T-helper 2 cell treated with Interferon-gamma antibody and Interleukin-4, amounts not matched to agents 5 μg/mL and 100 μg/mL, for 36 hours (primary cell): ENCODE results near the gene IRX3.
A peak's percentile ranks its signal among the peaks of the same experiment; 100 is the strongest.

Experiments
- DNase-seq: peaks from one replicate; pipeline ENCODE4 v3.0.0; 2021; ENCODE audit warnings: low spot score
- H3K27ac Mint-ChIP-seq: one replicate; pipeline ENCODE4 v1.8.0; 2021; ENCODE audit warnings: mild to moderate bottlenecking, mixed read lengths
- H3K27me3 Mint-ChIP-seq: one replicate; pipeline ENCODE4 v1.8.0; 2021; ENCODE audit warnings: low read depth, mixed read lengths
- H3K36me3 Mint-ChIP-seq: one replicate; pipeline ENCODE4 v1.8.0; 2021; ENCODE audit warnings: low read depth, mixed read lengths
- H3K4me1 Mint-ChIP-seq: one replicate; pipeline ENCODE4 v1.8.0; 2021; ENCODE audit warnings: low read depth, mixed read lengths
- H3K4me3 Mint-ChIP-seq: one replicate; pipeline ENCODE4 v1.8.0; 2022; ENCODE audit warnings: mild to moderate bottlenecking, moderate library complexity, mixed read lengths
- H3K9me3 Mint-ChIP-seq: one replicate; pipeline ENCODE4 v1.8.0; 2021; ENCODE audit warnings: mixed read lengths

The IRX3 gene

DNA sequence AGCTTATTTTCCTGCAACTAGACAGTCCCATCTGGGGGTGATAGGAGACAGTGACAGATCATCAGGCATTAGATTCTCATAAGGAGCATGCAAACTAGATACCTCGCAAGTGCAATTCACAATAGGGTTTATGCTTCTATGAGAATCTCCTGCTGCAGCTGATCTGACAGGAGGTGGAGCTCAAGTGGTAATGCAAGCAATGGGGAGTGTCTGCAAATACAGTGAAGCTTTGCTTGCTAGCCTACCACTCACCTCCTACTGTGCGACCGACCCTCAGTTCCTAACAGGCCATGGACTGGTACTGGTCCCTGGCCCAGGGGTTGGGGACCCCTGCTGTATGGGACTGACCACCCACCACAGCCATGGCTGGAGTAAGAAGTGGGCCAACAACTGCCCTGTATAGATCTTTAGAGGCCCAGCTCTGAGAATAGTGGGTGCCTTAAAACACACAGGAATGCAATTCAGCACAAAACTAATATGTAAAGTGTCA, 26.0 kb upstream of the IRX3 start:
- H3K27ac Mint-ChIP-seq: no peak overlapping the region
- DNase-seq: no peak
- no peaks in the 10 kb centered on the region for H3K4me1 Mint-ChIP-seq
- H3K9me3 Mint-ChIP-seq: no peaks in the 10 kb centered on the region
- no peak overlapping the region for H3K4me3 Mint-ChIP-seq
- no peaks in the 10 kb centered on the region for H3K36me3 Mint-ChIP-seq
- peaks cover 2% of the 10 kb centered on the region for H3K27me3 Mint-ChIP-seq

DNA sequence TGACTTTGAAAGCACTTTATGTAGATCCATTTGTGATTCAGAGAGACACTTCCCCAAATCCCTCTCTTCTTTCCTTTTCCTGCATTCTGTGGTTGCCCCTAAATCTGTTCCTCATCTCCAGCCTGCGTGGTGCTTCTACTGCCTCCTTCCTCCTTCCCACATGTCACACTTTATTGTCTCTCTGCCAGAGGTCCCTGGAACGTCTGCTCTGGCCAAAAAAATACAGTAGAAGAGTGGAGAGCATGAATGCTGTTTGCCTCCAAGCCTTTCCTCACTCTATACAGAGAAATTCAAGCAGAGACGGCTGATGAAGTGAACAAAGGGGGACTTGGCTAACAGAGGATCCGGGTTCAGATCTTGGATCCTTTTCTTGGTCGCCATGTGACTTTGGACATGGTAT, 22.8 kb upstream of the IRX3 start:
- no peak overlapping the region for H3K4me3 Mint-ChIP-seq
- no peak for DNase-seq
- H3K4me1 Mint-ChIP-seq: no peaks in the 10 kb centered on the region
- no peak overlapping the region for H3K27ac Mint-ChIP-seq
- peaks cover 2% of the 10 kb centered on the region for H3K27me3 Mint-ChIP-seq
- no peaks in the 10 kb centered on the region for H3K36me3 Mint-ChIP-seq
- H3K9me3 Mint-ChIP-seq: no peaks in the 10 kb centered on the region

DNA sequence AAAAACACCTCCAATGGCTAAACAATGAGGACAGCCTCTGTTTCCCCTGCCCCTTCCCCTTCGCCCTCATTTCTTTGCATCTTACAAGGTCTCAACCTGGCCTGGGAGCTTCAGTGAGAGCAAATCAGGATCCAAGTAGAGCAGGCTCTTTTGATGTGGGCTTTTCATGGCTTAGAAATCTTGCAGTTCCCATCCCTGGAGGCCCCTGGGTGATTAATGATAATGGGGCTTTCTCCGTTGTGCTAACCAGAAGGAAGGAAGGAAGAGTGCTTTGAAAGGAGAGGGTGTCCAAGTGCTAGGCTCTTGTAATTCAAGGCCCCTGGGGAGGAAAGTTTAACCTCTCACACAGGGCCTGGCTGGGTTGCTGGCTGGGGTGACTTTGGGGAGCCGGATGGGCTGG, 18.5 kb upstream of the IRX3 start:
- no peak for DNase-seq
- H3K27me3 Mint-ChIP-seq: peaks cover 2% of the 10 kb centered on the region
- H3K36me3 Mint-ChIP-seq: no peaks in the 10 kb centered on the region
- H3K4me3 Mint-ChIP-seq: no peak overlapping the region
- no peaks in the 10 kb centered on the region for H3K9me3 Mint-ChIP-seq
- no peak overlapping the region for H3K27ac Mint-ChIP-seq
- H3K4me1 Mint-ChIP-seq: no peaks in the 10 kb centered on the region

DNA sequence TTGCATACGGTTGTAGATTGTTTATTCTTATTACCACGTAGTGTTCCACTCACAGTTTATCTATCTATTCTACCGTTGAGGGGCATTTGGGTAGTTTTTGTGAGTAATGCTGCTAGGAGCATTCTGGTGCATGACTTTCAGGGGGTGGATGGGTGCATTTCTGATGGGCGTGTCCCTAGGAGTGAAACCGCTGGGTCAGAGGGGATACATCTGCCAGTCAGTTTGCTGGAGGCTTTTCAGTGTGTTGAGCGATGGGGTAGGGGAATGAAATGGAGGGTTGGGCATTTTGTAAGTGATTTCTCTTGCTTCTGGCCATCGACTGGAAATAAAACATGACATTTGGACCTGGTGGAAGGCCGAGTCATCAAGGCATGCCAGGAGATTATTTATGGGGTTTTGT, 17.0 kb upstream of the IRX3 start:
- H3K4me1 Mint-ChIP-seq: no peaks in the 10 kb centered on the region
- no peak overlapping the region for H3K27ac Mint-ChIP-seq
- no peaks in the 10 kb centered on the region for H3K27me3 Mint-ChIP-seq
- no peak overlapping the region for H3K4me3 Mint-ChIP-seq
- no peaks in the 10 kb centered on the region for H3K9me3 Mint-ChIP-seq
- no peak for DNase-seq
- no peaks in the 10 kb centered on the region for H3K36me3 Mint-ChIP-seq

DNA sequence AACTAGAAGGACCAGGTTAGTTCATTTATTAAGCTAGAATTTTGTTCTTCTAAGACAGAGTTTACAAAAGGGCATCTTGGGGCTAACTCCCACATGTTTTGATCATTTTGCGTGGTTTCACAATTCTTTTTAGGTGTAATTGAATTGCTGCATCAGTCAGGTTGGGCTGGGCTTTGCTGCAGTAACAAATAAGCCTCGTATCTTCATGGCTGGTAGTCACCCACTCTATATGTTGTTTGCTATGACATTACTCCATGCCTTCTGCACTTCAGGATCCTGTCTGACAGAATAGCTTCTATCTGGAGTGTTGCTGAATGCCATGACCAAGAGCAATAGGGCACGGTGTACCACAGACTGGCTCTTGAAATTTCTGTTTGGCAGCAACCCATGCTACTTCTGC, 10.6 kb upstream of the IRX3 start:
- no peaks in the 10 kb centered on the region for H3K4me1 Mint-ChIP-seq
- H3K36me3 Mint-ChIP-seq: no peaks in the 10 kb centered on the region
- peaks cover 24% of the 10 kb centered on the region for H3K27me3 Mint-ChIP-seq
- H3K9me3 Mint-ChIP-seq: peaks cover 4% of the 10 kb centered on the region
- no peak overlapping the region for H3K4me3 Mint-ChIP-seq
- DNase-seq: no peak
- no peak overlapping the region for H3K27ac Mint-ChIP-seq

DNA sequence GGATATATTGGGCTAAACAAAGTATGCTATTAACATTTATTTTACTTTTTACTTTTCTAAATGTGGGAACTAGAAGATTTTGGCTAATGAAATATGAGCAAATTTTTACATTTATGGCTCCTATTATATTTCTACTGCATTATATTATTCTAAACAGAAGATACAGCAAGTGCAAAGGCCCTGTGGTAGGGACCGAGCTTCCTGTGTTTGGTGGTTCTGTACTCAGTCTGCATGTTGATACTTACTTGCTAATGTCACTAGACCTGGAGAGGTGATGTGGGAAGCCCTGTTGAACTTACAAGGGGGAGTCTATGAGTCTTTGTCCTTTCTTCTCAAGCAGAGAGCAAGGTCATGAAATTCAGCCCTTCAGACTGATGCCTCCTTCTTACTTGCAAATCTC, 10.0 kb upstream of the IRX3 start:
- Mint-ChIP-seq H3K27ac (no peak overlapping the region), H3K27me3 (peaks cover 30% of the 10 kb centered on the region), H3K36me3 (no peaks in the 10 kb centered on the region), H3K4me1 (no peaks in the 10 kb centered on the region), H3K9me3 (peaks cover 4% of the 10 kb centered on the region), H3K4me3 (no peak overlapping the region)
- no peak for DNase-seq

DNA sequence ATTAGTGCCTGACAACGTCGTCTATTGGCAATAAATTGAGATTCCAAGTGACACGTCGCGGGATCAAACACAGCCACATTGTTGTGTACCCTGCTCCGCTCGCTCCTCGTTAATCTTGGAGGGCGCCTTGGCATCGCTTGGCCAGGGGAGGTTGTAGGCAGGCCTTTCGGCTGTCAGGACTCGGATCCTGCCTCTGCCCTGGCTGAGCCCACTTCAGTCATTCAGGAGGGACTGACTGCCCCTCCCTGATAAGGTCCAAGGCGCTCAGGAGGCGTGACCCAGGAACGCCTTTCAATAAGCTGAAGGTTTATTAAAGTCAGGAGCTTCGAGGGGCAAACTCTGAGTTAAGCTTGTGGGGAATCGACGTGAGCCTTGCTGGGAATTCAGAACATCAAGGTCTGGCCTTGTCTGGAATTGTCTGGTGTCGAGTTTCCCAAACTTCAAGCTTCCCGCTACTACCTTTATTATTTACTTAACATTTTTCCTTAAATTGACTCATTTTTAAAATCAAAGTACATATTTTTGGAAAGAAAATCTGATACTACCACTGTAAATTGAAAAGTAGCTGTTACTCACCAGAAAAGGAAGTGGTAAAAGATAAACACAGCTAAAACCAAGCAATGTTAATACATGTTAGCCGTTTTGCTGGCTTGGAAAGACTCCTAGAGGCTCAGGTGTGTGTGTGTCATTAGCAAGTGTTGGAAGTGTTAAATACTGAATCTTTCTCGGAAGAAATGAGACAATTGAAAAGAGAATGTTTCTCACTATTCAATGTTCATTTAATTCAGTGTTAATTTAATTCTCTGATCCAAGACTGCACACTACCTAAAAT, 5.3 kb upstream of the IRX3 start:
- Mint-ChIP-seq H3K4me3 (no peak overlapping the region), H3K9me3 (peaks cover 8% of the 10 kb centered on the region), H3K27me3 (peaks cover 68% of the 10 kb centered on the region), H3K36me3 (peaks cover 11% of the 10 kb centered on the region), H3K4me1 (peaks cover 9% of the 10 kb centered on the region), H3K27ac (no peak overlapping the region)
- DNase-seq: no peak

DNA sequence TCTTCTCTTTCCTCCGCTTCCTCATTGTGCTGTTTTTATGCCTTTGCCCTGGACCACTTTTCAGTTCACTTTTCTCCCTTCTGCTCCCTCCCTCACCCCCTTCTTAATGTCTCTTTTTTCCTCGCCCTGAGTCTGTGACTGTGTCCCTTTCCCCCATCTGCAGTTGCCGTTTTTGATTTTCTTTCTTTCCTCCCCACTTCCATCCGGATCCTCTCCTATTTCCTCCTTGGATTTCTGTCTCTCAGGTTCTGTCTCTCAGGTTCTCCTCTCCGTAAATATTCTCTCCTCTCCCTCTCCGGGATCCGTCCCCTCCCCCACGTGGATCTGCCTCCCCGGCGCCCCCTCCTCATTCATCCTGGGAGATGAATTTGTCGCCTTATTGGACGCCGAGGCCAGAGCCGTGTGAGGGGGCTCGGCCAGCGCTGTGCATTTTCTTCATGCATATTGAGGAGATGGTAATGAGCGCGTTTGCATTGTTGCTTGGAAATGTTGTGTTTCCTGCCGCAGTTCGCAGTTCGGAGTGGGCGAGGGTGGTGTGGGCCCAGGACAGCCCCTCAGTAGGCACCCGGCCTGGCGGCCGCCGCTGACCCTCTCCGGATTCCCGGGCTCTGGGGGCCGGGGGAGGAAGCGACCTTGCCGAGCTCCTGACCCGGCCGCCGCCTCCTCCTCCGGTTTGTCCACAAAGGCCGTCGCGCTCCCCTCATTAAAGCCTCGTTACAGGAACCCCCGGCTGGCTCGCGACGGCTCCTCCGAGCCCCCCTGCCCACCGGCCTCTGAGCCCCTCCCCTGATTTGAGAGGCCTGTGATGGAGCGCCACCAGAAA, 4.5 kb upstream of the IRX3 start:
- Mint-ChIP-seq H3K27ac (peak overlapping the region; percentile 85), H3K27me3 (peaks cover 74% of the 10 kb centered on the region), H3K9me3 (peaks cover 8% of the 10 kb centered on the region), H3K36me3 (peaks cover 11% of the 10 kb centered on the region), H3K4me3 (peak overlapping the region; percentile 12), H3K4me1 (peaks cover 13% of the 10 kb centered on the region)
- no peak for DNase-seq

DNA sequence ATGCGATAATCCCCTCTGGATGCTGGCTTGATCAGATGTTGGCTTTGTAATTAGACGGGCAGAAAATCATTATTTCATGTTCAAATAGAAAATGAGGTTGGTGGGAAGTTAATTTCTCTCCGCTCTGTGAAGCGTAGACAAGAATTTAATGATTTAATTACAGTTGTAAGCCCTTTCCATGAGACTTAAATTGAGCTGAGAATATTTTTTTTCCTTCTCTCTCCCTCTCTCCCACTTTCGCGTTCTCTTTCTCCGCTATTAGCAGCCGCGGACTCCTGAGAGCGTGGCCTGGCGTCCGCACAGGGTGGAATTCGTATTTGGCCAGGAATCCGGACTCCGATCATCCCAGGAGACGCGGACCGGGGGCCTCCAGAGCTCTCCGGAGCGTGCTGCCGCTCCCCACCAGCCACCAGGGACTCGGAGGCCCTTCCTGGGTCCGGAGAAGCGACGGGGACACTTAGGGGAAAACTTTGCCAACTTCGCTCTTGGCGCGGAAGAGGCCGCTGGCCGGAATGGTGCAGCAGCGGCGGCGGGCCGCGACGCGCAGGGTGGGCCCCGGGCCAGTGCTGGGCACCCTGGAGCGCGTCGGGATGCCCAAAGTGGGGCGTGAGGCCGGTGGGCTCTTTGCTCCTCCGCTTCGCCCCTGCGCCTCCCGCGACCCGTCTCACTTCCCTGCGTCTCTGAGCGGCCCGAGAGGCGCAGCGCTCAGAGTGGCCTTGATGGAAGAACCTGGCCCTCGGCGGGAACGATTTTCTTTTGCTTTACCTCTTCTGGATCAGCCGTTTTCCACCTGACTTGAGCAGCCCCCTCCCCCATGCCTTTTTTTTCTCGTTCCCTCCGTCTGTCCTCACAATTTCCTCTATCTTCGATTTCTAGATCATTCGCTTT, 3.6 kb upstream of the IRX3 start:
- H3K9me3 Mint-ChIP-seq: peaks cover 4% of the 10 kb centered on the region
- H3K4me1 Mint-ChIP-seq: peaks cover 15% of the 10 kb centered on the region
- H3K4me3 Mint-ChIP-seq: peak overlapping the region; percentile 12
- no peak for DNase-seq
- peaks cover 78% of the 10 kb centered on the region for H3K27me3 Mint-ChIP-seq
- H3K36me3 Mint-ChIP-seq: peaks cover 11% of the 10 kb centered on the region
- H3K27ac Mint-ChIP-seq: peak overlapping the region; percentile 85

DNA sequence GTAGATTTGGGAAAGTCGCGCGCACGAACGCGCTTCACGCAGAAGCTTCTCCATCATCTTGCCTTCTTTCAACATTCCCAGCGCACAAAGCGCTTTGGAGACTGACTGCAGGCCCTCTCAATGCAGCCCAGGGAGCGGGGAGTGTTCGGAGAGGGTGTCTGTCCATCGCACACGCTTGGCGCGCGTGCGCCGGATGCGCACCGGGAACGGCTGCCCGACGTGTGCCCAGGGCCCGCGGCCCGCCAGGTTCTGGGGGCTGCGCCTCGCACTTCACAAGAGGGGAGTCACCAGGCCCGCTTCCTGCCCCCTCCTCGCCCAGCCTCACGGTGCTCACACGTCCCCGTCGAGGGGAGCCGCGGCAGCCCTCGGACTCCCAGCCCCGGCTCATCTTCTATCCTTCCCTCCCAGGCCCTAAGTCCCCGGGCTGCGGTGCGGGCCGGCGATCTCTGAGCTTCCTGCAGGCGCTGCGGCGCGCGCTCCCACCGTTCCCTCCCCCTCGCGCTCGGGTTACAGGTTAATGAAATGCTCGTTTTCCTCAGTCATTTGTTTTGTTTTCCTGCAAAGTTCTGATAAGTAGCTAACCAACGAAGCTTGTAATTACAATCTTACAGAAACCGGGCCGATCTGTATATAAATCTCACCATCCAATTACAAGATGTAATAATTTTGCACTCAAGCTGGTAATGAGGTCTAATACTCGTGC, 2.8 kb upstream of the IRX3 start:
- Mint-ChIP-seq H3K36me3 (peaks cover 13% of the 10 kb centered on the region), H3K4me1 (peaks cover 18% of the 10 kb centered on the region), H3K9me3 (peaks cover 4% of the 10 kb centered on the region), H3K4me3 (peak overlapping the region; percentile 18), H3K27me3 (peaks cover 79% of the 10 kb centered on the region), H3K27ac (peak overlapping the region; percentile 55)
- DNase-seq: no peak

DNA sequence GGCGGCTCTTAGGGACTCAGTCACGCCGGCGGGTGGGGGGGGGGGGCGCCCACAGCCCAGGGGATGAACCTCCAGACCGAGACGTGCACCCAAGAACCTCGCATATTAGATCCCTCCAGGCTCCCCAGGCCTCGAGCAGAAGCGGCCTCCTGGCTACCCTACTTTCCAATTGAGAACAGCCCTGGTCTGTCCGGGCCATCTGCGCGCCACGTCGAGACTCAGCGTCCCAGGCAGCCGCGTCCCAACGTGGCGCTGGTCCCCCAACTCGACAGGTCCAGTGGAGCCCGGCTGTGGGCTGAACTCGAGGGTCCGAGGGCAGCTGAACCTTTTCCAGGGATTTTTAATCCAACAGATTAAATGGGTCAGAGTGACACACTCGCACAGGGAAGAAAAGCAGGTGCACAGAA, 2.3 kb upstream of the IRX3 start:
- H3K27me3 Mint-ChIP-seq: peaks cover 76% of the 10 kb centered on the region

DNA sequence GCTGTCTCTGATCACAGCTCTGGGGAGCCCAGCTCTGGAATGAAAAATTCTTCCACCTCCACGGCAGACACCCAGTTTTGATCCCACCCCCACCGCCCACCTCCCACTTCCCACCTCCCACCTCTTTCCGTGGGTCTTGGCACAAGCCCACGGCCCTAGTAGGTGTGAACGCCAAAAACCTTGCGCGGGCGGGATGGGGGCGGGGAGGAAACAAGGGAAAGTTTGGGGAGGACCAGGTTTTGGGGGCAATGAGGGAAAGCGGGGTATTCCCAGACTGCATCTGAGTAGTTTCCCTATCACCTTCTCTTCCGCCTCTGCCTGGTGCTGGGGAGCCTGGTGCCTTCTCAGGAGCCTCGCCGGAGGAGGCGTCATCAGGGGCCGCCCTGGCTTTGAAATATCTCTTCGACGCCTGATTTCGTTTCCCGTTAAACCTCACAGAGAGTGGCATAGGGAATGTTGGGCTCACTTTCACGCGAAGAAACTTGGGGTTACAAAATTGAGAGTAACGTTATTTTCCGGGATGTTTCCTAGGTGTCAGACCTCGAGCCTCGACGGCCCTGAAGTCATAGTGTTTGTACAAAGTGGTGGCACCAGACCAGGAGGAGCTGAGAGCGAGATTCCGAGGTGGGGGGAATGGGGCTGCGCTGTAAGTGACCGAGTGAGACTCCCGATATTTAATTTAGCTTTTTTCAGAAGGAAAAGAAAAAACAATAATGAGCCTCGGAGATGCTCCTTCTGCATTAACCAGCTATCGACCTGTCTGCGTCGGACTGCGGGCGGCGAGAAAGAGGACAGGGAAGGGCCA, 1.6 kb upstream of the IRX3 start:
- H3K4me3 Mint-ChIP-seq: peak overlapping the region; percentile 7
- peaks cover 22% of the 10 kb centered on the region for H3K4me1 Mint-ChIP-seq
- H3K27ac Mint-ChIP-seq: peak overlapping the region; percentile 63
- peaks cover 16% of the 10 kb centered on the region for H3K36me3 Mint-ChIP-seq
- peaks cover 75% of the 10 kb centered on the region for H3K27me3 Mint-ChIP-seq
- no peak for DNase-seq
- H3K9me3 Mint-ChIP-seq: peaks cover 4% of the 10 kb centered on the region

More for the DNA sequence above, 2.3 kb upstream of the IRX3 start:
- no peak overlapping the region for H3K27ac Mint-ChIP-seq
- no peak overlapping the region for H3K4me3 Mint-ChIP-seq
- peaks cover 13% of the 10 kb centered on the region for H3K36me3 Mint-ChIP-seq
- peaks cover 4% of the 10 kb centered on the region for H3K9me3 Mint-ChIP-seq
- no peak for DNase-seq
- peaks cover 18% of the 10 kb centered on the region for H3K4me1 Mint-ChIP-seq
